ENCODE results near the gene HOXA9. TPM values are rescaled to one million over a fixed set of nuclear protein-coding genes. Genes with fewer than 3 reads are reported as not detected.

Gene HOXA9
- total and polyA plus RNA-seq, 2 of the 8 experiments (the other 6 are each of a cell fraction or from before 2014, with no cell fraction given): not detected

- TF ChIP-seq RNF2 (IDR thresholded peaks at IDR 0.05; ENCODE audit: borderline replicate concordance, low read depth, low read length, missing control alignments, poor library complexity, severe bottlenecking) (peak; percentile 91), CEBPB (IDR thresholded peaks at IDR 0.05; ENCODE audit: low read depth, low read length) (no peak), EZH2 (IDR thresholded peaks at IDR 0.05; ENCODE audit: low read depth, low read length, severe bottlenecking) (peak; percentile 94), USF2 (IDR thresholded peaks at IDR 0.05; ENCODE audit: low read length) (no peak), ASH2L (IDR thresholded peaks at IDR 0.05; ENCODE audit: low read length) (peak; percentile 4), SUZ12 (IDR thresholded peaks at IDR 0.05; ENCODE audit: low read length) (peak; percentile 92), CHD7 (IDR thresholded peaks at IDR 0.05; ENCODE audit: insufficient replicate concordance, low read length) (no peak), BCL11A (IDR thresholded peaks at IDR 0.05; ENCODE audit: low read depth in 2 of 2, low read length in 2 of 2) (no peak)
These were observed 22.4 kb upstream of the HOXA9 start (continued) for GRCh38 chr7:27187475-27188385.

All from H1 (cell line).